Measurements from ENCODE around the gene DNAH8.

Gene DNAH8

GRCh38 chr6:39056681-39057080 is 341.6 kb downstream of the DNAH8 start:
- no peak overlapping the region for H3K4me3 ChIP-seq (ENCODE audit: low read depth, low read length)
- DNase-seq (ENCODE audit: low read depth): no peak

GRCh38 chr6:39057251-39058155 is 342.4 kb downstream of the DNAH8 start:
- no peak for DNase-seq (ENCODE audit: low read depth)
- no peak overlapping the region for H3K4me3 ChIP-seq (ENCODE audit: low read depth, low read length)

- no peak overlapping the region for H3K4me3 ChIP-seq (ENCODE audit: low read depth, low read length)
Measured at GRCh38 chr6:39058471-39059147, 343.5 kb downstream of the DNAH8 start.

GRCh38 chr6:39059496-39060310 is 344.6 kb downstream of the DNAH8 start:
- no peak overlapping the region for H3K4me3 ChIP-seq (ENCODE audit: low read depth, low read length)
- DNase-seq (ENCODE audit: low read depth): no peak

More at GRCh38 chr6:39058471-39059147, 343.5 kb downstream of the DNAH8 start:
- no peak for DNase-seq (ENCODE audit: low read depth)

- H3K4me3 ChIP-seq (ENCODE audit: low read depth, low read length): no peak overlapping the region
- no peak for DNase-seq (ENCODE audit: low read depth)
Measured at GRCh38 chr6:39060467-39061160, 345.5 kb downstream of the DNAH8 start.

- no peak overlapping the region for H3K4me3 ChIP-seq (ENCODE audit: low read depth, low read length)
- no peak for DNase-seq (ENCODE audit: low read depth)
Measured at GRCh38 chr6:39061182-39061581, 346.1 kb downstream of the DNAH8 start.

- no peak for DNase-seq (ENCODE audit: low read depth)
- H3K4me3 ChIP-seq (ENCODE audit: low read depth, low read length): no peak overlapping the region
Measured at GRCh38 chr6:39061588-39061987, 346.5 kb downstream of the DNAH8 start.

- DNase-seq (ENCODE audit: low read depth): no peak
- no peak overlapping the region for H3K4me3 ChIP-seq (ENCODE audit: low read depth, low read length)
Measured at GRCh38 chr6:39062014-39062740, 347.1 kb downstream of the DNAH8 start.

GRCh38 chr6:39063526-39063925 is 348.4 kb downstream of the DNAH8 start:
- no peak overlapping the region for H3K4me3 ChIP-seq (ENCODE audit: low read depth, low read length)
- no peak for DNase-seq (ENCODE audit: low read depth)

GRCh38 chr6:39065561-39065960 is 350.4 kb downstream of the DNAH8 start:
- DNase-seq (ENCODE audit: low read depth): no peak
- no peak overlapping the region for H3K4me3 ChIP-seq (ENCODE audit: low read depth, low read length)

GRCh38 chr6:39068391-39068790 is 353.3 kb downstream of the DNAH8 start:
- no peak overlapping the region for H3K4me3 ChIP-seq (ENCODE audit: low read depth, low read length)
- DNase-seq (ENCODE audit: low read depth): no peak

- no peak for DNase-seq (ENCODE audit: low read depth)
- no peak overlapping the region for H3K4me3 ChIP-seq (ENCODE audit: low read depth, low read length)
Measured at GRCh38 chr6:39072830-39073229, 357.7 kb downstream of the DNAH8 start.

- DNase-seq (ENCODE audit: low read depth): no peak
Measured at GRCh38 chr6:39073471-39074355, 358.6 kb downstream of the DNAH8 start.

GRCh38 chr6:39074486-39074885 is 359.4 kb downstream of the DNAH8 start:
- no peak for DNase-seq (ENCODE audit: low read depth)
- no peak overlapping the region for H3K4me3 ChIP-seq (ENCODE audit: low read depth, low read length)

More at GRCh38 chr6:39073471-39074355, 358.6 kb downstream of the DNAH8 start:
- no peak overlapping the region for H3K4me3 ChIP-seq (ENCODE audit: low read depth, low read length)

- no peak overlapping the region for H3K4me3 ChIP-seq (ENCODE audit: low read depth, low read length)
- no peak for DNase-seq (ENCODE audit: low read depth)
Measured at GRCh38 chr6:39075010-39075686, 360.0 kb downstream of the DNAH8 start.

- DNase-seq (ENCODE audit: low read depth): no peak
- H3K4me3 ChIP-seq (ENCODE audit: low read depth, low read length): no peak overlapping the region
Measured at GRCh38 chr6:39075807-39076622, 360.9 kb downstream of the DNAH8 start.

Data from skeletal muscle cell (primary cell).